Measurements from ENCODE around the gene CLEC6A. TPM values are rescaled to one million over a fixed set of nuclear protein-coding genes. Genes with fewer than 3 reads are reported as not detected.

CLEC6A gene
- total RNA-seq, 4 donors from 2014 or later: not detected

GRCh38 chr12:8508910-8509841, 53.4 kb downstream of the CLEC6A start:
- 54% methylated on average over 12 of the region's 12 CpGs for WGBS
- Histone ChIP-seq H3K4me3 (no peak overlapping the region), H3K9me3 (no peaks in the 10 kb centered on the region), H3K36me3 (no peaks in the 10 kb centered on the region), H3K4me1 (no peaks in the 10 kb centered on the region), H3K27ac (no peak overlapping the region), H3K27me3 (peaks cover 12% of the 10 kb centered on the region)
- TF ChIP-seq CTCF (IDR thresholded peaks at IDR 0.05): no peak
- TF ChIP-seq POLR2AphosphoS5 (IDR thresholded peaks at IDR 0.05): no peak
- TF ChIP-seq POLR2A (IDR thresholded peaks at IDR 0.05): no peak
- no peak for TF ChIP-seq EP300 (IDR thresholded peaks at IDR 0.05)
- DNase-seq (ENCODE audit: low spot score in 2 of 2): no peak

GRCh38 chr12:8513256-8513655, 57.5 kb downstream of the CLEC6A start, which contains the start of gene CLEC4D:
TSS of gene CLEC4D (plus strand) at chr12:8513503. CDS start at chr12:8513733, 230 bp downstream.
- WGBS: 81% methylated on average over 4 of the region's 4 CpGs
- TF ChIP-seq POLR2AphosphoS5 (IDR thresholded peaks at IDR 0.05) (no peak), EP300 (IDR thresholded peaks at IDR 0.05) (no peak), CTCF (IDR thresholded peaks at IDR 0.05) (no peak), POLR2A (IDR thresholded peaks at IDR 0.05) (no peak)
- no peak for DNase-seq (ENCODE audit: low spot score in 2 of 2)
- H3K36me3 ChIP-seq: no peaks in the 10 kb centered on the region
- H3K27ac ChIP-seq: no peak within 1 kb of the TSS
- H3K4me3 ChIP-seq: no peak within 1 kb of the TSS
- H3K4me1 ChIP-seq: no peaks in the 10 kb centered on the region
- H3K9me3 ChIP-seq: no peaks in the 10 kb centered on the region
- H3K27me3 ChIP-seq: peaks cover 12% of the 10 kb centered on the region

GRCh38 chr12:8517971-8518370, 62.2 kb downstream of the CLEC6A start:
- H3K9me3 ChIP-seq: no peaks in the 10 kb centered on the region
- no peaks in the 10 kb centered on the region for H3K27me3 ChIP-seq
- no peaks in the 10 kb centered on the region for H3K4me1 ChIP-seq
- H3K4me3 ChIP-seq: no peak overlapping the region
- no peak for DNase-seq (ENCODE audit: low spot score in 2 of 2)
- TF ChIP-seq CTCF (IDR thresholded peaks at IDR 0.05) (no peak), EP300 (IDR thresholded peaks at IDR 0.05) (no peak), POLR2A (IDR thresholded peaks at IDR 0.05) (no peak), POLR2AphosphoS5 (IDR thresholded peaks at IDR 0.05) (no peak)
- WGBS: 51% methylated on average over 2 of the region's 2 CpGs
- no peak overlapping the region for H3K27ac ChIP-seq
- H3K36me3 ChIP-seq: no peaks in the 10 kb centered on the region

GRCh38 chr12:8519171-8519570, 63.4 kb downstream of the CLEC6A start:
- Histone ChIP-seq H3K36me3 (no peaks in the 10 kb centered on the region), H3K27me3 (no peaks in the 10 kb centered on the region), H3K9me3 (no peaks in the 10 kb centered on the region), H3K4me3 (no peak overlapping the region), H3K27ac (no peak overlapping the region), H3K4me1 (no peaks in the 10 kb centered on the region)
- TF ChIP-seq POLR2A (IDR thresholded peaks at IDR 0.05) (no peak), POLR2AphosphoS5 (IDR thresholded peaks at IDR 0.05) (no peak), CTCF (IDR thresholded peaks at IDR 0.05) (no peak)
- WGBS: 70% methylated on average over 4 of the region's 4 CpGs
- no peak for DNase-seq (ENCODE audit: low spot score in 2 of 2)
